ENCODE measurements around the gene TUBGCP5.

The TUBGCP5 gene

DNA sequence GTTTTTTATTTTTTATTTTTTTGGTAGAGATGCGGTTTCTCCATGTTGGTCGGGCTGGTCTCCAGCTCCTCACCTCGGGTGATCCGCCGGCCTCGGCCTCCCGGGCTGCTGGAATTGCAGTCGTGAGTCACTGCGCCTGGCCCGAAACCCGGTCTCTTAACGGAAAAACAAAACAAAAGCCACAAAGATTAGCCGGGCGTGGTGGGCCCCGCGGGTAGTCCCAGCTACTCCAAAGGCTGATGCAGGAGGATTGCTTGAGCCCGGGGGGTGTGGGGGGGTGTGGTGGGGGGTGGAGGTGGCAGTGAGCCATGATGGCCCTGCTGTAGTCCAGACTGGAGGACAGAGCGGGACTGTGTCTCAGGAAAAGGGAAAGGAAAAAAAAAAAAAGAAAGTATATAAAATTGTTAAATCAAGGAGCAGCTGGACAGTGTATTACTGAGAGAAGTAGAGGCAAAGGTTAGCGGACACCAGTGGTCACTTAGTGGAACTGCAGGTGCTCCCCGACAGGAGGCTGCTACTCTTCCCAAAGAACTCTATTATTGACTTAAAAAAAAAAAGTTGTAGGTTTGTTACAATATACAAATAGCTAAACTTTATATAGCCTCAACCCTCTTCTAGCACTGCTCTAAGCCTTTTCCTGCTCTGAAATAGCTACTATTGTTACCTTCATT lies 30.3 kb upstream of the TUBGCP5 start:
- peak; percentile 23 for DNase-seq (ENCODE audit: extremely low spot score)
- ChIA-PET POLR2A (interaction anchor here (1.6 kb wide), 1 partner anchor 30 kb away, joined by 11 read pairs; the partner anchor contains the start of gene TUBGCP5), CTCF (interaction anchor here (0.6 to 1.0 kb wide), 3 partner anchors 11 to 36 kb away, joined by 3 to 6 read pairs (median 5); no protein-coding TSS in a partner anchor)
- TF ChIP-seq NFRKB (IDR thresholded peaks at IDR 0.05) (no peak), SUZ12 (IDR thresholded peaks at IDR 0.05) (no peak), FOXK2 (IDR thresholded peaks at IDR 0.05) (no peak), BHLHE40 (IDR thresholded peaks at IDR 0.05; ENCODE audit: borderline replicate concordance) (no peak), ARNT (IDR thresholded peaks at IDR 0.05) (no peak), FOXA1 (IDR thresholded peaks at IDR 0.05) (no peak)
- TF ChIP-seq, protein P1, sequence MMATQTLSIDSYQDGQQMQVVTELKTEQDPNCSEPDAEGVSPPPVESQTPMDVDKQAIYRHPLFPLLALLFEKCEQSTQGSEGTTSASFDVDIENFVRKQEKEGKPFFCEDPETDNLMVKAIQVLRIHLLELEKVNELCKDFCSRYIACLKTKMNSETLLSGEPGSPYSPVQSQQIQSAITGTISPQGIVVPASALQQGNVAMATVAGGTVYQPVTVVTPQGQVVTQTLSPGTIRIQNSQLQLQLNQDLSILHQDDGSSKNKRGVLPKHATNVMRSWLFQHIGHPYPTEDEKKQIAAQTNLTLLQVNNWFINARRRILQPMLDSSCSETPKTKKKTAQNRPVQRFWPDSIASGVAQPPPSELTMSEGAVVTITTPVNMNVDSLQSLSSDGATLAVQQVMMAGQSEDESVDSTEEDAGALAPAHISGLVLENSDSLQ (IDR thresholded peaks at IDR 0.05), result no peak

- DNase-seq (ENCODE audit: extremely low spot score), result no peak
- POLR2A ChIA-PET, result no interaction called here
- TF ChIP-seq FOXM1 (IDR thresholded peaks at IDR 0.05; ENCODE audit: borderline replicate concordance) (no peak), BHLHE40 (IDR thresholded peaks at IDR 0.05; ENCODE audit: borderline replicate concordance) (no peak), TARDBP (IDR thresholded peaks at IDR 0.05) (no peak), L3MBTL2 (conservative IDR thresholded peaks at IDR 0.05) (no peak), ZNF384 (IDR thresholded peaks at IDR 0.05) (no peak), ELF4 (IDR thresholded peaks at IDR 0.05) (no peak), LEF1 (IDR thresholded peaks at IDR 0.05; ENCODE audit: borderline replicate concordance) (no peak), NFRKB (IDR thresholded peaks at IDR 0.05) (no peak), SP1 (IDR thresholded peaks at IDR 0.05) (no peak), FOXA1 (IDR thresholded peaks at IDR 0.05) (no peak), CTBP1 (IDR thresholded peaks at IDR 0.05; ENCODE audit: borderline replicate concordance) (no peak), SUZ12 (IDR thresholded peaks at IDR 0.05) (no peak), ARNT (IDR thresholded peaks at IDR 0.05) (no peak)
- TF ChIP-seq, protein P1 (IDR thresholded peaks at IDR 0.05), result no peak
- CTCF ChIA-PET, result no interaction called here
Measured at GRCh38 chr15:23067416-23067815, 28.0 kb upstream of the TUBGCP5 start.

DNA sequence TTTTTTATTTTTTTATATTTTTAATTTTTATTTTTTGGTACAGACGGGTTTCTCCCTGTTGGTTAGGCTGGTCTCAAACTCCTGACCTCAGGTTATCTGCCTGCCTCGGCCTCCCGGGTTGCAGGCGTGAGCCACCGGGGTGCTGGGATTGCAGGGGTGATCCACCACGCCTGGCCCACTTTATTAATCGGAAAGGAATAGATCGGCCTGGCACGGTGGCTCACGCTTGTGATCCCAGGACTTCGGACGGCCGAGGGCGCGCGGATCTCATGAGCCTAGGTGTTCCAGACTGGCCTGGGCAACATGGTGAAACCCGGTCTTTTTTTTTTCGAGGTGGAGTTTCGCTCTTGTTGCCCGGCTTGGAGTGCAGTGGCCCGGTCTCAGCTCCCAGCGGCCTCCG lies 26.5 kb upstream of the TUBGCP5 start:
- CTCF ChIA-PET, result no interaction called here
- no peak for TF ChIP-seq ZNF384 (IDR thresholded peaks at IDR 0.05)
- TF ChIP-seq NFRKB (IDR thresholded peaks at IDR 0.05), result no peak
- TF ChIP-seq SP1 (IDR thresholded peaks at IDR 0.05), result no peak
- TF ChIP-seq, protein P1 (IDR thresholded peaks at IDR 0.05), result no peak
- TF ChIP-seq HDGF (IDR thresholded peaks at IDR 0.05; ENCODE audit: borderline replicate concordance), result no peak
- no peak for TF ChIP-seq ARNT (IDR thresholded peaks at IDR 0.05)
- TF ChIP-seq CTBP1 (IDR thresholded peaks at IDR 0.05; ENCODE audit: borderline replicate concordance), result no peak
- TF ChIP-seq L3MBTL2 (conservative IDR thresholded peaks at IDR 0.05), result no peak
- TF ChIP-seq ELF4 (IDR thresholded peaks at IDR 0.05), result no peak
- TF ChIP-seq SUZ12 (IDR thresholded peaks at IDR 0.05), result no peak
- TF ChIP-seq TARDBP (IDR thresholded peaks at IDR 0.05), result no peak
- no peak for TF ChIP-seq LEF1 (IDR thresholded peaks at IDR 0.05; ENCODE audit: borderline replicate concordance)
- no peak for TF ChIP-seq FOXM1 (IDR thresholded peaks at IDR 0.05; ENCODE audit: borderline replicate concordance)
- POLR2A ChIA-PET, result interaction anchor here (1.8 kb wide), 1 partner anchor 27 kb away, joined by 7 read pairs; the partner anchor contains the start of gene TUBGCP5
- no peak for DNase-seq (ENCODE audit: extremely low spot score)

- ChIA-PET CTCF (no interaction called here), POLR2A (no interaction called here)
Measured at GRCh38 chr15:23064156-23064555, 24.8 kb upstream of the TUBGCP5 start.

DNA sequence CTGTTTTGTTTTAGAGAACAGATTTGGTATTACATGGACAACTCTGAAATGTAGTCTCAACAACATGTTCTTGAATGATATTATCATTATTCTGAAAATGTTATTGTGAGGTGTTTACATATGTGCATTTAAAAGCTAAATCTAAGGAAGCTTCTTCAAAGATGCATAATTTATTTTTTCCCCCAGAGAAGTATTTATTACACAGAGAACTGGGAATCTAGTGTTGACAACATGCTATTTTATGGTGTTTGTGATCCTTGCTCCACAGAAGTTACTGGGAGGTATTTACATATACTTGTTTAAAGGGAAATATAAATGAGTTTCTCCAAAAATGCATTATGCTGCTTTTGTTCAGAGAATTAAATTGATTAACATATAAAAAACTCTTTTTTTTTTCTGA lies 18.3 kb upstream of the TUBGCP5 start:
- POLR2A ChIA-PET, result no interaction called here
- CTCF ChIA-PET, result no interaction called here
- TF ChIP-seq ZNF384 (IDR thresholded peaks at IDR 0.05), result no peak
- no peak for TF ChIP-seq L3MBTL2 (conservative IDR thresholded peaks at IDR 0.05)
- no peak for TF ChIP-seq HDGF (IDR thresholded peaks at IDR 0.05; ENCODE audit: borderline replicate concordance)
- no peak for TF ChIP-seq FOXM1 (IDR thresholded peaks at IDR 0.05; ENCODE audit: borderline replicate concordance)
- no peak for TF ChIP-seq FOXK2 (IDR thresholded peaks at IDR 0.05)
- TF ChIP-seq CTBP1 (IDR thresholded peaks at IDR 0.05; ENCODE audit: borderline replicate concordance), result no peak
- no peak for TF ChIP-seq TARDBP (IDR thresholded peaks at IDR 0.05)
- TF ChIP-seq NFRKB (IDR thresholded peaks at IDR 0.05), result no peak
- TF ChIP-seq BHLHE40 (IDR thresholded peaks at IDR 0.05; ENCODE audit: borderline replicate concordance), result no peak
- no peak for TF ChIP-seq ARNT (IDR thresholded peaks at IDR 0.05)
- no peak for DNase-seq (ENCODE audit: extremely low spot score)

More at GRCh38 chr15:23064156-23064555, 24.8 kb upstream of the TUBGCP5 start:
- no peak for DNase-seq (ENCODE audit: extremely low spot score)
- no peak for TF ChIP-seq ELF4 (IDR thresholded peaks at IDR 0.05)
- TF ChIP-seq CTBP1 (IDR thresholded peaks at IDR 0.05; ENCODE audit: borderline replicate concordance), result no peak
- no peak for TF ChIP-seq SUZ12 (IDR thresholded peaks at IDR 0.05)
- no peak for TF ChIP-seq FOXA1 (IDR thresholded peaks at IDR 0.05)
- no peak for TF ChIP-seq FOXK2 (IDR thresholded peaks at IDR 0.05)

DNA sequence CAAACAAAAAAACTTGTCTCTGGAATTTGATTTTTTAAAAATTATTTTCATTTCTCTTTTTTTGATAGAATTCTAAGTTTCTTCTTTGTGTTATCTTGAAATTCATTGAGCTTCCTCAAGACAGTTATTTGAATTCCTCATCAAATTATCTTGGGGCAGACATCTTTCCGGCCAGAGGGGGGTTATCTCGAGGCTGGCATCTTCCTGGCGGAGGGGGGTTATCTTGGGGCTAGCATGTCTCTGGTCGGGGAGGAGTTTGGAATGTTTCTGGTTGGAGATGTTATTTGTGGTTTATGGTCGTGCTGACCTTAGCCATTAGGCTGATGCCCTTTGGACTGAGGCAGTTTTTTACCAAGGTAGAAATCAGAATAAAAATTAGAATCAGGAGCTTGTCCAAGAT lies 15.9 kb upstream of the TUBGCP5 start:
- no peak for DNase-seq (ENCODE audit: extremely low spot score)
- TF ChIP-seq, protein P1 (IDR thresholded peaks at IDR 0.05), result no peak
- TF ChIP-seq ELF4 (IDR thresholded peaks at IDR 0.05) (no peak), SP1 (IDR thresholded peaks at IDR 0.05) (no peak), FOXK2 (IDR thresholded peaks at IDR 0.05) (no peak), SUZ12 (IDR thresholded peaks at IDR 0.05) (no peak), LEF1 (IDR thresholded peaks at IDR 0.05; ENCODE audit: borderline replicate concordance) (no peak)
- POLR2A ChIA-PET, result interaction anchor here (1.8 kb wide), 1 partner anchor 16 kb away, joined by 7 read pairs; the partner anchor contains the start of gene TUBGCP5
- CTCF ChIA-PET, result no interaction called here

Measured in HEK293T (cell line).